GM12872 (cell line): ENCODE data around the gene CMIP.

Experiments
- TF ChIP-seq, protein P1 (sequence below): IDR thresholded peaks from 3 replicates; pipeline ENCODE4 v1.5.1; 2011; ENCODE audit warnings: low read depth, mild to moderate bottlenecking, low read length, moderate library complexity; ENCODE audit not compliant: insufficient read depth

Gene CMIP

DNA sequence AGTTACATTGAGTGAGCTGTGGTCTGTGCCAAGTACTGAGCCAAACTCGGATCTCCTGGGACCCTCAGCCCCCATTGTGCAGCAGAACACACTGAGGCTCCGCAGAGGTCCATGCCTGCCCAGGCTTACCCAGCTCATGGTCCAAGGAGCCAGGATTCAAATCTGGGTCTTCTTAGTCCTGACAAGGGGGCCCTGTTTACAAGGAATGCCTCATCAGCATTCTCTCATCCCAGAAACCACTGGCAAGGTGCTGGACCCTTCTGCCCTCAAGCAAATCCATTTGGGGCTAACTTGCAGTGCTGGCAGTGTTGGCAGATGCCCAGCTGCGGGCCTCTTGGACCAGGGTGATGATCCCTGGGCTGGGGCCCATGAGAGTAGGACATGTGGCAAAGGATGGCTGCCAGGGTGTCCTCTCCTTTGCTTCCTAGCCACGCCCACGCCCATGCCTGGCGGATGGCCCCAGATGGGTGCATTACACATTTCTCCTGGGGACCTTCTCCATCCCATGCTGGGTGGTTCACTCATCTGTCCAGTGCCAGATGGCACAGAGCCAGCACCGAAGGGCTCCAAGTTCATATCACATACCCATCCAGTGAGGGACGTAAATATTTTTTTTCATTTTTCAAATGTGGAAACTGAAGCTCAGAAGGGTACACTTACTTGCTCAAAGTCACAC, 117.7 kb downstream of the CMIP start:
- TF ChIP-seq, protein P1, sequence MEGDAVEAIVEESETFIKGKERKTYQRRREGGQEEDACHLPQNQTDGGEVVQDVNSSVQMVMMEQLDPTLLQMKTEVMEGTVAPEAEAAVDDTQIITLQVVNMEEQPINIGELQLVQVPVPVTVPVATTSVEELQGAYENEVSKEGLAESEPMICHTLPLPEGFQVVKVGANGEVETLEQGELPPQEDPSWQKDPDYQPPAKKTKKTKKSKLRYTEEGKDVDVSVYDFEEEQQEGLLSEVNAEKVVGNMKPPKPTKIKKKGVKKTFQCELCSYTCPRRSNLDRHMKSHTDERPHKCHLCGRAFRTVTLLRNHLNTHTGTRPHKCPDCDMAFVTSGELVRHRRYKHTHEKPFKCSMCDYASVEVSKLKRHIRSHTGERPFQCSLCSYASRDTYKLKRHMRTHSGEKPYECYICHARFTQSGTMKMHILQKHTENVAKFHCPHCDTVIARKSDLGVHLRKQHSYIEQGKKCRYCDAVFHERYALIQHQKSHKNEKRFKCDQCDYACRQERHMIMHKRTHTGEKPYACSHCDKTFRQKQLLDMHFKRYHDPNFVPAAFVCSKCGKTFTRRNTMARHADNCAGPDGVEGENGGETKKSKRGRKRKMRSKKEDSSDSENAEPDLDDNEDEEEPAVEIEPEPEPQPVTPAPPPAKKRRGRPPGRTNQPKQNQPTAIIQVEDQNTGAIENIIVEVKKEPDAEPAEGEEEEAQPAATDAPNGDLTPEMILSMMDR = no peak

GRCh38 chr16:81562926-81563325, 118.3 kb downstream of the CMIP start:
- TF ChIP-seq, protein P1 = no peak

DNA sequence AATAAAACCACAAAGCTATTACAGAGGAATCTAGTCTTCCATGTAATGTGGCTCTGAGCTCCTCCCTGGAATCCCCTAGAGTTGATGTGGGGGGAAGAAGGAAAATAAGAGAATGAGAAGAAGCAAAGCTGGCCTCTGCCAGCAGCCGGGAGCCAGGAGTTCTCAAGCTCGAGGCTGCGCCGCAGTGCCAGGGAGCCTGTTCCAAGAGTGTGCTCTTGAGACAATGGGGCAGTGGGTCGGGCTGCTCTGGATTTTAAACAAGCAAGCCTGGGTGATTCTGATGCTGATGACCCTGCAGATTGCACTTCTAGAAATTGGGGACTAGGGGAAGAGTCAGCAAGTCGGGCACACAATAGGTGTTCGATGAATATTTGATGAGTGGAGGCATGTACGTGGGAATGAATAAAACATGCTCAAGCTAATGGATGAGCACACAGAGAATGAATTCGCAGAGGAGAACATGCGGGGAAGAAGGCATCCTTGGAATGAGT, 119.9 kb downstream of the CMIP start:
- TF ChIP-seq, protein P1 = no peak

DNA sequence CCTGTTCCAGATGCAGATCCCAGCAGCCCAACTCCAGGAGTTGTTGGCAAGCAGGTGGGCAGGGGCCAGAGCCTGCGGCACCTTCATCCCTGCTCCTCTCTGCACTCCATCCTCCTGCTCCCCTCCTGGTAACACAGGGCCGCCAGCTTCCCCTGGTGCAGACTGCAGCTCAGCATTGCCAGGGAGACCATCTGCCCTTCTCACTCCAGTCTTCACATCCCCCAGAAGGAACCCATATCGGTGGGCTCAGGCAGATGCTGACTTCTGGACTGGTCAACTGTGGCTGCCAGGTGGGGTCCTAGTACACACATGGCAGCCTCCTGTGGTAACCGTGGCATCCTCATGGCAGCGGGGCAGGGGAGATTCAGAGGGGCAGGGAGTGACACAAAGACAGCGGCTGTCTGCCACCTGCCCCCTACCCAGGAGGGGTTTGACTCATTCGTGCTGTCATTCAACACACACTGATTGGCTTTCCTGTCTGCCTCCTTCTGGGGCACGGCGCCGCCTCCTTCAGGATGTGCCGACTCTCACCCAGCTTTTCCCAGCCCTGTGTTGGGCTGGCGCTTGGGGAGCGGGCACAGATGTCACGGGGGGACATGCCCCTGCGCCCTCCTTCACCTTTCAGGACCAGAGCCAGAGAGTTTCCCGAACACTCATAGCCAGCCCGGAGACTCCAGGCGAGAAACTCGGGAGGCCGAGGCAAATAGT, 120.9 kb downstream of the CMIP start:
- TF ChIP-seq, protein P1 = no peak

- TF ChIP-seq, protein P1 = no peak
Measured at GRCh38 chr16:81566086-81567007, 121.7 kb downstream of the CMIP start.

DNA sequence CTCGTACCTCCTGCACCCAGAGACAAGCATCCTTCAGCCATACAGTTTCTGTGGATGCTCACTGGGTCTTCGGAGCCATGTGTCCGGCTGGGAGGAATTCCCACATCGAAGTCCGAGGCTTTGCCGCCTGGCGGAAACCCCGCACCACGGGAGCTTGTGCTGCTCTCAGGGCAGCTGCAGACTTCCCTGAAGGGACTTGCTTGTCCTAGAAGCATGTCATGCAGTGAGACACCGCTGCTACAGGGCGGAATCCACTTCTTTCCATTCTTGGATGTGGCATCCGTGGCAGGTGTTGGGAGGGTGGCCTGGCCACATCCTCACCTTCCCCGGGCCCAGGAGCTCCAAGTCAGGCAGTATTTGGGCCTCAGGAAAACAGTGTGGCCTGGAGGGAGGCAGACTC, 122.5 kb downstream of the CMIP start:
- TF ChIP-seq, protein P1 = no peak
